Spleen (tissue), 11 donors: ENCODE data around the gene SETDB2. TPM values are rescaled to one million over a fixed set of nuclear protein-coding genes. Genes with fewer than 3 reads are reported as not detected.

Experiments
- DNase-seq: peaks from one replicate; pipeline ENCODE4 v3.0.0-alpha.2; 2020
- H3K27ac ChIP-seq, 8 donors: fragments of 200-600 bp; sonication (generic) in 7 of 8; 1 replicate in 4 of 8; 2 replicates in 4 of 8; pipeline versions ENCODE4 v1.5.0 to v1.8.0; 2016 to 2021; ENCODE audit warnings: inconsistent platforms in 4 of 8, mild to moderate bottlenecking in 4 of 8, moderate library complexity in 1 of 8
- H3K27me3 ChIP-seq, 7 donors: fragments of 200-600 bp; sonication (generic) in 6 of 7; replicated peaks in 1 of 7; 1 replicate in 4 of 7; 2 replicates in 3 of 7; pipeline versions ENCODE4 v1.5.0 to v1.8.0; 2016 to 2021; ENCODE audit warnings: inconsistent platforms in 3 of 7, mild to moderate bottlenecking in 1 of 7
- H3K36me3 ChIP-seq, 6 donors: fragments of 200-600 bp; sonication (generic) in 5 of 6; 1 replicate in 4 of 6; 2 replicates in 2 of 6; pipeline versions ENCODE4 v1.5.0 to v1.8.0; 2016 to 2021; ENCODE audit warnings: inconsistent platforms in 2 of 6
- H3K4me1 ChIP-seq, 6 donors: fragments of 200-600 bp; sonication (generic) in 5 of 6; 1 replicate in 3 of 6; 2 replicates in 3 of 6; pipeline versions ENCODE4 v1.5.0 to v1.8.0; 2016 to 2021; ENCODE audit warnings: inconsistent platforms in 3 of 6
- H3K4me3 ChIP-seq, 8 donors: fragments of 200-600 bp; sonication (generic) in 7 of 8; 1 replicate in 4 of 8; 2 replicates in 4 of 8; pipeline versions ENCODE4 v1.5.0 to v1.8.0; 2016 to 2021; ENCODE audit warnings: inconsistent platforms in 4 of 8, mild to moderate bottlenecking in 4 of 8, moderate library complexity in 2 of 8
- H3K9me3 ChIP-seq, 8 donors: fragments of 200-600 bp; sonication (generic) in 7 of 8; 1 replicate in 4 of 8; 2 replicates in 4 of 8; pipeline versions ENCODE4 v1.5.0 to v1.8.0; 2016 to 2021; ENCODE audit warnings: inconsistent platforms in 4 of 8
- POLR2A ChIP-seq, 3 donors: fragments of 450-650 bp; IDR thresholded peaks; one replicate each; pipeline ENCODE4 v1.5.1; 2017; ENCODE audit warnings: antibody characterized with exemption in 3 of 3, mild to moderate bottlenecking in 1 of 3
- POLR2AphosphoS5 ChIP-seq, 3 donors: sonication (generic); formaldehyde crosslinking; IDR thresholded peaks; one replicate each; pipeline ENCODE4 v1.5.1; 2017; ENCODE audit warnings: antibody characterized with exemption in 3 of 3
- WGBS, 5 donors: extraction: QIAGEN DNeasy Blood & Tissue Kit in 3 of 5; methylation state at CpG; one replicate each; pipeline versions ENCODE4 v1.1.5 to v1.1.7; 2013 to 2018; 5-methylcytosine and 5-hydroxymethylcytosine counted together
- intact Hi-C: fragments of 100-400 bp; cut with DNase I; formaldehyde crosslinking; loops from one replicate; pipeline ENCODE4 v1.15.0; 2023; ENCODE audit warnings: low total_unique reads
- polyA plus RNA-seq, 3 donors: library from polyadenylated mRNA; stranded (reverse); fragments of 200-250 nt; gene quantifications; one replicate each; pipeline ENCODE4 v1.2.1, GENCODE V29; 2013
- total RNA-seq, 7 donors: library from RNA; depleted of rRNA in 3 of 7; stranded (reverse); fragments of >200 nt in 3 of 7; fragmentation: NEBNext Ultra II Directional in 4 of 7; extraction: Animal tissue kit (Norgen Biotek cat#: 25700) in 4 of 7; gene quantifications; one replicate each; pipeline versions ENCODE4 v1.1.0 to v1.2.1, GENCODE V29; 2016 to 2021
- TF ChIP-seq, protein P1 (sequence below), 11 experiments: fragments of 200-600 bp in 7 of 11; fragments of 450-650 bp in 4 of 11; sonication (generic) in 4 of 11; IDR thresholded peaks in 8 of 11; conservative IDR thresholded peaks in 3 of 11; 1 replicate in 7 of 11; 2 replicates in 4 of 11; pipeline versions ENCODE4 v1.4.0 to v1.8.0; 2016 to 2021; ENCODE audit warnings: antibody characterized with exemption in 11 of 11, inconsistent platforms in 4 of 11, mild to moderate bottlenecking in 1 of 11
- donor health status: healthy with polysubstance abuse.
- donor health status: DM: no; HTN: no; CAD: no; lungs with moderate emphysema.
- donor health status: DM: no; HTN: no; CAD: no.
- donor health status: Bipolar disorder and iron deficiency.
- donor health status: healthy.
- donor health status: DM: no; HTN: no; CAD: no.
- donor health status: DM: yes; HTN: yes; CAD: no.

SETDB2 gene
- total and polyA plus RNA-seq, 10 donors, result 5.4 to 26.7 (median 20.0) TPM

DNA sequence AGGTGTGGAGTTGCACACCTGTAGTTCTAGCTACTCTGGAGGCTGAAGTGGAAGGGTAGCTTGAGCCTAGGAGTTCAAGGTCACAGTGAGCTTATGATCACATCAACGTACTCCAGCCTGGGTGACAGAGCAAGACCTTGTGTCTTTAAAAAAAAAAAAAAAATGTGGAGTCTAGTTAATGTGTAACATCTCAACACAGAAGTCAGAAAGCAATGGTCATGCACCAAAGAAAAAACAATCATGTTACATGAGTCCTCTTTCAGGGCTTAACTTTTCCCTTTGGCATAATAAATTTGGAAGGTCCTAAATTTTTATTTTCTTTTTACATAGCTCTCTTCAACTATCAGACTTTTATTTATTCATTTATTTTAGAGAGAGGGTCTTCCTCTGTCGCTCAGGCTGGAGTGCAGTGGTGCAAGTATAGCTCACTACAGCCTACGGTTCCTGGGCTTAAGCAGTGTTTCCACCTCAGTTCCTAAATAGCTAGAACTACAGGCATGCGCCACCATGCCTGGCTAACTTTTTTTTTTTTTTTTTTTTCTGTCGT is 22.3 kb downstream of the SETDB2 start:
- no peak overlapping the region for H3K4me3 ChIP-seq
- no peaks in the 10 kb centered on the region for H3K4me1 ChIP-seq
- intact Hi-C loops, result no loop called here
- WGBS, 5 donors, result 78 to 95% (median 92%) methylated on average over 5 of the region's 5 CpGs
- H3K36me3 ChIP-seq, result peaks cover 8 to 100% (median 65%) of the 10 kb centered on the region in 6 donors
- peaks cover 0 to 25% (median 21%) of the 10 kb centered on the region in 8 donors for H3K9me3 ChIP-seq
- no peak overlapping the region for H3K27ac ChIP-seq
- H3K27me3 ChIP-seq, result no peaks in the 10 kb centered on the region
- TF ChIP-seq POLR2AphosphoS5 (IDR thresholded peaks at IDR 0.05), result no peak
- TF ChIP-seq POLR2A (IDR thresholded peaks at IDR 0.05), result no peak
- TF ChIP-seq, protein P1, sequence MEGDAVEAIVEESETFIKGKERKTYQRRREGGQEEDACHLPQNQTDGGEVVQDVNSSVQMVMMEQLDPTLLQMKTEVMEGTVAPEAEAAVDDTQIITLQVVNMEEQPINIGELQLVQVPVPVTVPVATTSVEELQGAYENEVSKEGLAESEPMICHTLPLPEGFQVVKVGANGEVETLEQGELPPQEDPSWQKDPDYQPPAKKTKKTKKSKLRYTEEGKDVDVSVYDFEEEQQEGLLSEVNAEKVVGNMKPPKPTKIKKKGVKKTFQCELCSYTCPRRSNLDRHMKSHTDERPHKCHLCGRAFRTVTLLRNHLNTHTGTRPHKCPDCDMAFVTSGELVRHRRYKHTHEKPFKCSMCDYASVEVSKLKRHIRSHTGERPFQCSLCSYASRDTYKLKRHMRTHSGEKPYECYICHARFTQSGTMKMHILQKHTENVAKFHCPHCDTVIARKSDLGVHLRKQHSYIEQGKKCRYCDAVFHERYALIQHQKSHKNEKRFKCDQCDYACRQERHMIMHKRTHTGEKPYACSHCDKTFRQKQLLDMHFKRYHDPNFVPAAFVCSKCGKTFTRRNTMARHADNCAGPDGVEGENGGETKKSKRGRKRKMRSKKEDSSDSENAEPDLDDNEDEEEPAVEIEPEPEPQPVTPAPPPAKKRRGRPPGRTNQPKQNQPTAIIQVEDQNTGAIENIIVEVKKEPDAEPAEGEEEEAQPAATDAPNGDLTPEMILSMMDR (IDR thresholded peaks at IDR 0.05 in 8 of 11, conservative IDR thresholded peaks at IDR 0.05 in 3 of 11), result no peak
- DNase-seq, result no peak

DNA sequence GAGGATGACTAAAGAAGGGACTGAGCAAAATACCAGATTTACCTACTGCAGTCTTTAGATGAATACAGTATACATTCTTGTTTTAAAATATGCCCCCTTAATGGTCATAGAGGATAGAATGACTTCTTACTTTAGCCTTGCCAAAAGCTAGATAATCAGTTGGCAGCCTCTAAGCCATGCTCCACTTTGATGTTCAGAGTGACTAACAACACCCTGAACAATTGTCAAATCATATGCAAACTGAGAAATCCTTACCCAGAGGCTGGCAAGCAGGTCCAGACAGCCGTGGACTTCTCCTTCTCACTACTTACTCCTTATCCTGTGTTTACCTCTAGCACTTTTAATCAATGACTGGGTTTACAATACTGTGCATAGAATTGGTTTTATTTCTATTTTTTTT is 28.1 kb downstream of the SETDB2 start:
- no peaks in the 10 kb centered on the region for H3K9me3 ChIP-seq
- DNase-seq, result no peak
- no peak overlapping the region for H3K27ac ChIP-seq
- no peaks in the 10 kb centered on the region for H3K4me1 ChIP-seq
- H3K36me3 ChIP-seq, result peaks cover 8 to 100% (median 56%) of the 10 kb centered on the region in 6 donors
- no peaks in the 10 kb centered on the region for H3K27me3 ChIP-seq
- WGBS, 5 donors, result 73 to 92% (median 85%) methylated on average over 1 of the region's 1 CpG
- intact Hi-C loops, result no loop called here
- TF ChIP-seq POLR2AphosphoS5 (IDR thresholded peaks at IDR 0.05), result no peak
- no peak for TF ChIP-seq POLR2A (IDR thresholded peaks at IDR 0.05)
- TF ChIP-seq, protein P1 (IDR thresholded peaks at IDR 0.05 in 8 of 11, conservative IDR thresholded peaks at IDR 0.05 in 3 of 11), result no peak
- H3K4me3 ChIP-seq, result no peak overlapping the region

DNA sequence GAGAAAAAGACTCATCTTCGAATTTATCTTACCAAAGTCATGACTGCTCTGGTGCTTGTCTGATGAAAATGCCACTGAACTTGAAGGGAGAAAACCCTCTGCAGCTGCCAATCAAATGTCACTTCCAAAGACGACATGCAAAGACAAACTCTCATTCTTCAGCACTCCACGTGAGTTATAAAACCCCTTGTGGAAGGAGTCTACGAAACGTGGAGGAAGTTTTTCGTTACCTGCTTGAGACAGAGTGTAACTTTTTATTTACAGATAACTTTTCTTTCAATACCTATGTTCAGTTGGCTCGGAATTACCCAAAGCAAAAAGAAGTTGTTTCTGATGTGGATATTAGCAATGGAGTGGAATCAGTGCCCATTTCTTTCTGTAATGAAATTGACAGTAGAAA is 32.5 kb downstream of the SETDB2 start:
- TF ChIP-seq POLR2AphosphoS5 (IDR thresholded peaks at IDR 0.05) (no peak), POLR2A (IDR thresholded peaks at IDR 0.05) (no peak)
- TF ChIP-seq, protein P1 (IDR thresholded peaks at IDR 0.05 in 8 of 11, conservative IDR thresholded peaks at IDR 0.05 in 3 of 11), result no peak
- WGBS, 5 donors, result 91 to 97% (median 96%) methylated on average over 7 of the region's 7 CpGs

DNA sequence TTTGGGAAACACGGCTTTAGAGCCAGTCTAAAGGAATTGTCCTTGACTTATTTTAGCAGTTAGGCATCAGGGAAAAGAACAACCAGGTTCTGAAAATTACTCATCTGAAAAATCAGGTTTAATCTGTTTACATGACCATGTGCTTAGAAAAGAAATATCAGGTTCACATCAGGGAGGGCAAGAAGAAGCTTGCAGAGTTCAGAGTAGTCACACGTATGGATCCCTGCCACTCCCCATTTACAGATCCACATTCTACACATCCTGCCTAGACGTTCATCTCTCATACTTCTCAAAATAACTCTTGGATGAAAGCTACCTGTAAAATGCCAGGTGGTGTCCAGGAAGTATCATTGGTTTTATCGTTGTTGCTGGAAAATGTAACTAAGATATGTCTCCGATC is 37.7 kb downstream of the SETDB2 start:
- peaks cover 8 to 100% (median 70%) of the 10 kb centered on the region in 6 donors for H3K36me3 ChIP-seq
- H3K9me3 ChIP-seq, result no peaks in the 10 kb centered on the region

More for the DNA sequence above, 32.5 kb downstream of the SETDB2 start:
- Histone ChIP-seq H3K4me3 (no peak overlapping the region), H3K36me3 (peaks cover 12 to 100% (median 69%) of the 10 kb centered on the region in 6 donors), H3K27ac (no peak overlapping the region), H3K4me1 (no peaks in the 10 kb centered on the region), H3K9me3 (no peaks in the 10 kb centered on the region), H3K27me3 (no peaks in the 10 kb centered on the region)
- no peak for DNase-seq
- intact Hi-C loops, result no loop called here

More for the DNA sequence above, 37.7 kb downstream of the SETDB2 start:
- no peak overlapping the region for H3K27ac ChIP-seq
- no peaks in the 10 kb centered on the region for H3K4me1 ChIP-seq
- TF ChIP-seq POLR2AphosphoS5 (IDR thresholded peaks at IDR 0.05) (no peak), POLR2A (IDR thresholded peaks at IDR 0.05) (no peak)
- TF ChIP-seq, protein P1 (IDR thresholded peaks at IDR 0.05 in 8 of 11, conservative IDR thresholded peaks at IDR 0.05 in 3 of 11), result no peak
- intact Hi-C loops, result no loop called here
- H3K4me3 ChIP-seq, result no peak overlapping the region
- DNase-seq, result no peak
- 82 to 95% (median 87%) methylated on average over 5 of the region's 5 CpGs for WGBS, 5 donors
- H3K27me3 ChIP-seq, result no peaks in the 10 kb centered on the region
